Measurements from ENCODE around the gene DCAF17. TPM values are rescaled to one million over a fixed set of nuclear protein-coding genes. Genes with fewer than 3 reads are reported as not detected.

DCAF17 gene
- total and polyA plus RNA-seq, 2 of the 13 experiments (the other 11 are each of a cell fraction or from before 2014, with no cell fraction given), result 13.7 to 30.0 TPM

DNA sequence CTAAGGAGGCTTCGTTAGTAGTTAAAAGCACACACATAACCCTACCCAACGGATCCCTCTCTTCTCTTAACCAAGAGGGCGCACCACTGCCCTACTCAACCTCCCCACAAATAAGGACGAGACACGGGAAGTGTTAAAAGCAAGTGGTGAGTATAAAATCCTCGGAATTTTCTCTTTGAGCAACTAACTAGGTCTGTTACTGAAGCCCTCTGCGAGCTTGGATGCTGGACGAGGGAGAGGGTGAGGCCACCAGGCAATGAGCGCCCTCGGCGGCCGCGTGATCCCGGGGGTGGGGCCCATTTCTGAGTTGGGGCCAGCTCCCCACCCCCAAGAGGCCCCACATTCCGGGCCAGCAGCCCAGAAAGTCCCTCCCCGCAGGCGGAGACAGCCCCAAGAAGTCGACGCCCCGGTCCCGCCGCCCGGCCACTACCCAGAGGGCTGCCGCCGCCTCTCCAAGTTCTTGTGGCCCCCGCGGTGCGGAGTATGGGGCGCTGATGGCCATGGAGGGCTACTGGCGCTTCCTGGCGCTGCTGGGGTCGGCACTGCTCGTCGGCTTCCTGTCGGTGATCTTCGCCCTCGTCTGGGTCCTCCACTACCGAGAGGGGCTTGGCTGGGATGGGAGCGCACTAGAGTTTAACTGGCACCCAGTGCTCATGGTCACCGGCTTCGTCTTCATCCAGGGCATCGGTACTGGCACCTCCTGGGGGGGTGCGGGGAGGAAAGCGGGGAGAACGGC is 88.2 kb downstream of the DCAF17 start, which contains the start of gene CYBRD1 (continued):
- TF ChIP-seq, protein P1, sequence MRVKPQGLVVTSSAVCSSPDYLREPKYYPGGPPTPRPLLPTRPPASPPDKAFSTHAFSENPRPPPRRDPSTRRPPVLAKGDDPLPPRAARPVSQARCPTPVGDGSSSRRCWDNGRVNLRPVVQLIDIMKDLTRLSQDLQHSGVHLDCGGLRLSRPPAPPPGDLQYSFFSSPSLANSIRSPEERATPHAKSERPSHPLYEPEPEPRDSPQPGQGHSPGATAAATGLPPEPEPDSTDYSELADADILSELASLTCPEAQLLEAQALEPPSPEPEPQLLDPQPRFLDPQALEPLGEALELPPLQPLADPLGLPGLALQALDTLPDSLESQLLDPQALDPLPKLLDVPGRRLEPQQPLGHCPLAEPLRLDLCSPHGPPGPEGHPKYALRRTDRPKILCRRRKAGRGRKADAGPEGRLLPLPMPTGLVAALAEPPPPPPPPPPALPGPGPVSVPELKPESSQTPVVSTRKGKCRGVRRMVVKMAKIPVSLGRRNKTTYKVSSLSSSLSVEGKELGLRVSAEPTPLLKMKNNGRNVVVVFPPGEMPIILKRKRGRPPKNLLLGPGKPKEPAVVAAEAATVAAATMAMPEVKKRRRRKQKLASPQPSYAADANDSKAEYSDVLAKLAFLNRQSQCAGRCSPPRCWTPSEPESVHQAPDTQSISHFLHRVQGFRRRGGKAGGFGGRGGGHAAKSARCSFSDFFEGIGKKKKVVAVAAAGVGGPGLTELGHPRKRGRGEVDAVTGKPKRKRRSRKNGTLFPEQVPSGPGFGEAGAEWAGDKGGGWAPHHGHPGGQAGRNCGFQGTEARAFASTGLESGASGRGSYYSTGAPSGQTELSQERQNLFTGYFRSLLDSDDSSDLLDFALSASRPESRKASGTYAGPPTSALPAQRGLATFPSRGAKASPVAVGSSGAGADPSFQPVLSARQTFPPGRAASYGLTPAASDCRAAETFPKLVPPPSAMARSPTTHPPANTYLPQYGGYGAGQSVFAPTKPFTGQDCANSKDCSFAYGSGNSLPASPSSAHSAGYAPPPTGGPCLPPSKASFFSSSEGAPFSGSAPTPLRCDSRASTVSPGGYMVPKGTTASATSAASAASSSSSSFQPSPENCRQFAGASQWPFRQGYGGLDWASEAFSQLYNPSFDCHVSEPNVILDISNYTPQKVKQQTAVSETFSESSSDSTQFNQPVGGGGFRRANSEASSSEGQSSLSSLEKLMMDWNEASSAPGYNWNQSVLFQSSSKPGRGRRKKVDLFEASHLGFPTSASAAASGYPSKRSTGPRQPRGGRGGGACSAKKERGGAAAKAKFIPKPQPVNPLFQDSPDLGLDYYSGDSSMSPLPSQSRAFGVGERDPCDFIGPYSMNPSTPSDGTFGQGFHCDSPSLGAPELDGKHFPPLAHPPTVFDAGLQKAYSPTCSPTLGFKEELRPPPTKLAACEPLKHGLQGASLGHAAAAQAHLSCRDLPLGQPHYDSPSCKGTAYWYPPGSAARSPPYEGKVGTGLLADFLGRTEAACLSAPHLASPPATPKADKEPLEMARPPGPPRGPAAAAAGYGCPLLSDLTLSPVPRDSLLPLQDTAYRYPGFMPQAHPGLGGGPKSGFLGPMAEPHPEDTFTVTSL (CRISPR knock-in tag; IDR thresholded peaks at IDR 0.05; ENCODE audit: borderline replicate concordance), result no peak
- TF ChIP-seq, protein P2, sequence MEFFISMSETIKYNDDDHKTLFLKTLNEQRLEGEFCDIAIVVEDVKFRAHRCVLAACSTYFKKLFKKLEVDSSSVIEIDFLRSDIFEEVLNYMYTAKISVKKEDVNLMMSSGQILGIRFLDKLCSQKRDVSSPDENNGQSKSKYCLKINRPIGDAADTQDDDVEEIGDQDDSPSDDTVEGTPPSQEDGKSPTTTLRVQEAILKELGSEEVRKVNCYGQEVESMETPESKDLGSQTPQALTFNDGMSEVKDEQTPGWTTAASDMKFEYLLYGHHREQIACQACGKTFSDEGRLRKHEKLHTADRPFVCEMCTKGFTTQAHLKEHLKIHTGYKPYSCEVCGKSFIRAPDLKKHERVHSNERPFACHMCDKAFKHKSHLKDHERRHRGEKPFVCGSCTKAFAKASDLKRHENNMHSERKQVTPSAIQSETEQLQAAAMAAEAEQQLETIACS (CRISPR knock-in tag; IDR thresholded peaks at IDR 0.05), result no peak
- TF ChIP-seq FOXC1 (CRISPR knock-in tag; IDR thresholded peaks at IDR 0.05; ENCODE audit: borderline replicate concordance) (no peak), KLF13 (CRISPR knock-in tag; IDR thresholded peaks at IDR 0.05) (no peak), ZNF720 (CRISPR knock-in tag; IDR thresholded peaks at IDR 0.05) (no peak), POLR2G (IDR thresholded peaks at IDR 0.05; ENCODE audit: low read depth, low read length) (no peak), ZNF446 (CRISPR knock-in tag; IDR thresholded peaks at IDR 0.05) (0 out of 2 replicates have a peak, but pooled peaks have one; percentile 0), CBX2 (IDR thresholded peaks at IDR 0.05; ENCODE audit: low read depth, low read length) (0 out of 2 replicates have a peak, but pooled peaks have one; percentile 56), CBX2 (CRISPR knock-in tag; IDR thresholded peaks at IDR 0.05; ENCODE audit: low read depth) (no peak), KLF16 (CRISPR knock-in tag; IDR thresholded peaks at IDR 0.05) (no peak), ZNF773 (CRISPR knock-in tag; IDR thresholded peaks at IDR 0.05; ENCODE audit: borderline replicate concordance) (no peak), ZNF264 (CRISPR knock-in tag; IDR thresholded peaks at IDR 0.05) (peak; percentile 89), NFE2L2 (IDR thresholded peaks at IDR 0.05; ENCODE audit: low read length) (no peak), MEIS2 (CRISPR knock-in tag; IDR thresholded peaks at IDR 0.05) (no peak), SAFB2 (CRISPR knock-in tag; IDR thresholded peaks at IDR 0.05; ENCODE audit: borderline replicate concordance, low read depth) (0 out of 2 replicates have a peak, but pooled peaks have one; percentile 32), ZNF260 (CRISPR knock-in tag; IDR thresholded peaks at IDR 0.05; ENCODE audit: borderline replicate concordance, low read depth) (no peak), SYNCRIP (IDR thresholded peaks at IDR 0.05; ENCODE audit: insufficient read depth, low read depth, low read length) (no peak)
- TF ChIP-seq, protein P3, sequence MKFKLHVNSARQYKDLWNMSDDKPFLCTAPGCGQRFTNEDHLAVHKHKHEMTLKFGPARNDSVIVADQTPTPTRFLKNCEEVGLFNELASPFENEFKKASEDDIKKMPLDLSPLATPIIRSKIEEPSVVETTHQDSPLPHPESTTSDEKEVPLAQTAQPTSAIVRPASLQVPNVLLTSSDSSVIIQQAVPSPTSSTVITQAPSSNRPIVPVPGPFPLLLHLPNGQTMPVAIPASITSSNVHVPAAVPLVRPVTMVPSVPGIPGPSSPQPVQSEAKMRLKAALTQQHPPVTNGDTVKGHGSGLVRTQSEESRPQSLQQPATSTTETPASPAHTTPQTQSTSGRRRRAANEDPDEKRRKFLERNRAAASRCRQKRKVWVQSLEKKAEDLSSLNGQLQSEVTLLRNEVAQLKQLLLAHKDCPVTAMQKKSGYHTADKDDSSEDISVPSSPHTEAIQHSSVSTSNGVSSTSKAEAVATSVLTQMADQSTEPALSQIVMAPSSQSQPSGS (CRISPR knock-in tag; IDR thresholded peaks at IDR 0.05), result no peak
- TF ChIP-seq, protein P4, sequence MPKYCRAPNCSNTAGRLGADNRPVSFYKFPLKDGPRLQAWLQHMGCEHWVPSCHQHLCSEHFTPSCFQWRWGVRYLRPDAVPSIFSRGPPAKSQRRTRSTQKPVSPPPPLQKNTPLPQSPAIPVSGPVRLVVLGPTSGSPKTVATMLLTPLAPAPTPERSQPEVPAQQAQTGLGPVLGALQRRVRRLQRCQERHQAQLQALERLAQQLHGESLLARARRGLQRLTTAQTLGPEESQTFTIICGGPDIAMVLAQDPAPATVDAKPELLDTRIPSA (CRISPR knock-in tag; IDR thresholded peaks at IDR 0.05; ENCODE audit: borderline replicate concordance), result no peak
